Gastrocnemius medialis (tissue), 4 donors: ENCODE data around the gene FAM217A. TPM values are rescaled to one million over a fixed set of nuclear protein-coding genes. Genes with fewer than 3 reads are reported as not detected.
"Not testable (repeated sequence)": the region's sequence is repeated elsewhere in the genome, so short reads cannot be mapped to it uniquely, and the experiment has no call there.

Experiments used
- ATAC-seq, 2 donors: fragments of 150-250 bp; one replicate each; pipeline ENCODE4 v1.9.1; 2016
- DNase-seq, 2 donors: peaks; one replicate each; pipeline ENCODE4 v3.0.0-alpha.2; 2019
- H3K27ac ChIP-seq, 4 donors: fragments of 200-600 bp; sonication (generic); 1 replicate in 1 of 4; 2 replicates in 3 of 4; pipeline ENCODE4 v1.5.1; 2016 to 2018; ENCODE audit warnings: mild to moderate bottlenecking in 2 of 4, moderate library complexity in 1 of 4
- H3K27me3 ChIP-seq, 3 donors: fragments of 200-600 bp; sonication (generic) in 2 of 3; 1 replicate in 1 of 3; 2 replicates in 2 of 3; pipeline versions ENCODE4 v1.5.1 to v1.6.0; 2016 to 2019; ENCODE audit warnings: mild to moderate bottlenecking in 1 of 3, moderate library complexity in 1 of 3
- H3K36me3 ChIP-seq, 2 donors: fragments of 200-600 bp; sonication (generic) in 1 of 2; one replicate each; pipeline ENCODE4 v1.5.1; 2017 to 2018
- H3K4me1 ChIP-seq, 2 donors: fragments of 200-600 bp; sonication (generic) in 1 of 2; one replicate each; pipeline ENCODE4 v1.5.1; 2016 to 2017; ENCODE audit warnings: mild to moderate bottlenecking in 2 of 2
- H3K4me3 ChIP-seq, 4 donors: fragments of 200-600 bp; sonication (generic) in 3 of 4; 1 replicate in 1 of 4; 2 replicates in 3 of 4; pipeline ENCODE4 v1.5.1; 2016 to 2019; ENCODE audit warnings: mild to moderate bottlenecking in 2 of 4
- H3K9me3 ChIP-seq, 3 donors: fragments of 200-600 bp; sonication (generic) in 2 of 3; 1 replicate in 1 of 3; 2 replicates in 2 of 3; pipeline ENCODE4 v1.5.1; 2016 to 2019
- CTCF ChIP-seq, 5 experiments: fragments of 450-650 bp in 3 of 5; fragments of 200-600 bp in 2 of 5; sonication (generic) in 2 of 5; IDR thresholded peaks in 4 of 5; conservative IDR thresholded peaks in 1 of 5; 1 replicate in 4 of 5; 2 replicates in 1 of 5; pipeline ENCODE4 v1.5.1; 2016 to 2019; ENCODE audit warnings: antibody characterized with exemption in 5 of 5, mild to moderate bottlenecking in 3 of 5, moderate library complexity in 3 of 5
- POLR2A ChIP-seq, 2 donors: fragments of 450-650 bp; IDR thresholded peaks; one replicate each; pipeline ENCODE4 v1.6.1; 2017; ENCODE audit warnings: antibody characterized with exemption in 2 of 2, mild to moderate bottlenecking in 2 of 2, moderate library complexity in 2 of 2
- in situ Hi-C, 4 donors: fragments of 200-750 bp; cut with MboI; loops; one replicate each; pipeline versions ENCODE4 v1.15.0 to v1.8.0; 2017; ENCODE audit warnings: low sequenced_read_pairs in 4 of 4
- intact Hi-C: fragments of 100-400 bp; cut with DNase I; formaldehyde crosslinking; loops from one replicate; pipeline ENCODE4 v1.15.1; 2023; ENCODE audit warnings: low total_unique reads
- total RNA-seq, 4 donors: library from RNA; depleted of rRNA; stranded (reverse); fragments of >200 nt; gene quantifications; one replicate each; pipeline versions ENCODE4 v1.1.0 to v1.2.3, GENCODE V29; 2016

Gene FAM217A
- total RNA-seq, 4 donors from 2014 or later = not detected

- H3K4me1 ChIP-seq = no peaks in the 10 kb centered on the region
- TF ChIP-seq POLR2A (IDR thresholded peaks at IDR 0.05) = no peak
- TF ChIP-seq CTCF (IDR thresholded peaks at IDR 0.05 in 4 of 5, conservative IDR thresholded peaks at IDR 0.05 in 1 of 5) = no peak
- no peak overlapping the region for H3K27ac ChIP-seq
- intact Hi-C loops (no loop called here), in situ Hi-C loops (no loop called here)
- ATAC-seq (no peak), DNase-seq (no peak)
- no peaks in the 10 kb centered on the region for H3K27me3 ChIP-seq
- H3K36me3 ChIP-seq = no peaks in the 10 kb centered on the region
- no peak overlapping the region for H3K4me3 ChIP-seq
- H3K9me3 ChIP-seq = no peaks in the 10 kb centered on the region
These were observed 14.4 kb upstream of the FAM217A start for GRCh38 chr6:4093288-4093687.

- H3K27ac ChIP-seq = no peak overlapping the region
- DNase-seq (no peak), ATAC-seq (no peak)
- TF ChIP-seq CTCF (IDR thresholded peaks at IDR 0.05 in 4 of 5, conservative IDR thresholded peaks at IDR 0.05 in 1 of 5) (no peak), POLR2A (IDR thresholded peaks at IDR 0.05) (no peak)
- H3K36me3 ChIP-seq = no peaks in the 10 kb centered on the region
- in situ Hi-C loops (no loop called here), intact Hi-C loops (no loop called here)
- no peaks in the 10 kb centered on the region for H3K4me1 ChIP-seq
- no peaks in the 10 kb centered on the region for H3K9me3 ChIP-seq
- H3K27me3 ChIP-seq = no peaks in the 10 kb centered on the region
- H3K4me3 ChIP-seq = no peak overlapping the region
These were observed 13.0 kb upstream of the FAM217A start for GRCh38 chr6:4091941-4092340.

- H3K9me3 ChIP-seq, in situ Hi-C loops, H3K4me1 ChIP-seq, DNase-seq, intact Hi-C loops, ATAC-seq, H3K27ac ChIP-seq, H3K27me3 ChIP-seq, H3K36me3 ChIP-seq, H3K4me3 ChIP-seq: not testable (repeated sequence)
These were observed 11.1 kb upstream of the FAM217A start for GRCh38 chr6:4090043-4090442.

- Histone ChIP-seq H3K4me3 (no peak overlapping the region), H3K4me1 (no peaks in the 10 kb centered on the region), H3K27me3 (no peaks in the 10 kb centered on the region), H3K36me3 (no peaks in the 10 kb centered on the region), H3K9me3 (no peaks in the 10 kb centered on the region), H3K27ac (no peak overlapping the region)
- in situ Hi-C loops = no loop called here
- no peak for TF ChIP-seq POLR2A (IDR thresholded peaks at IDR 0.05)
- TF ChIP-seq CTCF (IDR thresholded peaks at IDR 0.05 in 4 of 5, conservative IDR thresholded peaks at IDR 0.05 in 1 of 5) = no peak
- no peak for DNase-seq
- ATAC-seq = no peak
- intact Hi-C loops = no loop called here
These were observed 9.8 kb upstream of the FAM217A start for GRCh38 chr6:4088704-4089103.

GRCh38 chr6:4085332-4085700, 6.4 kb upstream of the FAM217A start:
- Histone ChIP-seq H3K4me3 (no peak overlapping the region), H3K4me1 (no peaks in the 10 kb centered on the region), H3K36me3 (no peaks in the 10 kb centered on the region), H3K9me3 (no peaks in the 10 kb centered on the region), H3K27me3 (no peaks in the 10 kb centered on the region), H3K27ac (no peak overlapping the region)
- in situ Hi-C loops = no loop called here
- TF ChIP-seq CTCF (IDR thresholded peaks at IDR 0.05 in 4 of 5, conservative IDR thresholded peaks at IDR 0.05 in 1 of 5) = no peak
- TF ChIP-seq POLR2A (IDR thresholded peaks at IDR 0.05) = no peak
- intact Hi-C loops = no loop called here
- no peak for ATAC-seq
- DNase-seq = no peak
